Osteoblast (primary cell): Measurements from ENCODE around the gene TNNI2. TPM values are rescaled to one million over a fixed set of nuclear protein-coding genes. Genes with fewer than 3 reads are reported as not detected.

Experiments used
- DNase-seq: peaks from one replicate; pipeline ENCODE4 v3.0.0; 2011; ENCODE audit warnings: low spot score, mixed read lengths; ENCODE audit not compliant: insufficient read length; ENCODE audit errors: missing footprints
- H2AFZ ChIP-seq: 2 replicates; pipeline ENCODE4 v1.6.0; 2011; ENCODE audit warnings: mild to moderate bottlenecking, low read length
- H3K27ac ChIP-seq: 2 replicates; pipeline ENCODE4 v1.5.1; 2011; ENCODE audit warnings: mild to moderate bottlenecking, low read depth, low read length, moderate library complexity
- H3K27me3 ChIP-seq: 2 replicates; pipeline ENCODE4 v1.6.0; 2012; ENCODE audit warnings: mild to moderate bottlenecking, control low read depth, inconsistent platforms, low read length, moderate library complexity; ENCODE audit not compliant: insufficient read depth
- H3K36me3 ChIP-seq: 2 replicates; pipeline ENCODE4 v1.5.1; 2011; ENCODE audit warnings: mild to moderate bottlenecking, low read length, control low read depth, moderate library complexity; ENCODE audit not compliant: insufficient read depth
- H3K4me1 ChIP-seq: 2 replicates; pipeline ENCODE4 v1.5.1; 2011; ENCODE audit warnings: mild to moderate bottlenecking, low read length, control low read depth, moderate library complexity; ENCODE audit not compliant: insufficient read depth
- H3K4me2 ChIP-seq: 2 replicates; pipeline ENCODE4 v1.6.0; 2011; ENCODE audit warnings: mild to moderate bottlenecking, low read length; ENCODE audit not compliant: insufficient read depth
- H3K4me3 ChIP-seq: fragments of 200-600 bp; sonication (generic); 3 replicates; pipeline ENCODE4 v1.5.1; 2012; ENCODE audit warnings: mild to moderate bottlenecking, low read length, inconsistent platforms; ENCODE audit not compliant: insufficient read depth
- H3K79me2 ChIP-seq: 2 replicates; pipeline ENCODE4 v1.6.0; 2012; ENCODE audit warnings: mild to moderate bottlenecking, low read length, control low read depth, inconsistent platforms; ENCODE audit not compliant: insufficient read depth
- H3K9me3 ChIP-seq: 2 replicates; pipeline ENCODE4 v1.5.1; 2011; ENCODE audit warnings: low read depth, low read length, control low read depth
- H4K20me1 ChIP-seq: 2 replicates; pipeline ENCODE4 v1.6.0; 2012; ENCODE audit warnings: mild to moderate bottlenecking, low read length, control low read depth; ENCODE audit not compliant: insufficient read depth
- total RNA-seq: library from RNA; depleted of rRNA; stranded (reverse); fragments of >200 nt; gene quantifications from 2 replicates; pipeline ENCODE4 v1.2.3, GENCODE V29; 2012
- TF ChIP-seq, protein P1 (sequence below): IDR thresholded peaks from 2 replicates; pipeline ENCODE4 v1.5.1; 2011; ENCODE audit warnings: mild to moderate bottlenecking, low read depth, low read length, moderate library complexity; ENCODE audit errors: extremely low read depth

TNNI2 gene
- total RNA-seq, 1 donor: not detected

GRCh38 chr11:1881442-1882264, 42.9 kb downstream of the TNNI2 start:
- H3K4me1 ChIP-seq: peaks cover 13% of the 10 kb centered on the region
- H3K79me2 ChIP-seq: no peaks in the 10 kb centered on the region
- peak; percentile 89 for DNase-seq
- no peak overlapping the region for H2AFZ ChIP-seq
- peaks cover 12% of the 10 kb centered on the region for H3K36me3 ChIP-seq
- H4K20me1 ChIP-seq: no peaks in the 10 kb centered on the region
- H3K9me3 ChIP-seq: no peaks in the 10 kb centered on the region
- H3K4me3 ChIP-seq: no peak overlapping the region
- H3K27me3 ChIP-seq: no peaks in the 10 kb centered on the region
- H3K27ac ChIP-seq: peak overlapping the region; percentile 91
- H3K4me2 ChIP-seq: no peak overlapping the region
- TF ChIP-seq, protein P1, sequence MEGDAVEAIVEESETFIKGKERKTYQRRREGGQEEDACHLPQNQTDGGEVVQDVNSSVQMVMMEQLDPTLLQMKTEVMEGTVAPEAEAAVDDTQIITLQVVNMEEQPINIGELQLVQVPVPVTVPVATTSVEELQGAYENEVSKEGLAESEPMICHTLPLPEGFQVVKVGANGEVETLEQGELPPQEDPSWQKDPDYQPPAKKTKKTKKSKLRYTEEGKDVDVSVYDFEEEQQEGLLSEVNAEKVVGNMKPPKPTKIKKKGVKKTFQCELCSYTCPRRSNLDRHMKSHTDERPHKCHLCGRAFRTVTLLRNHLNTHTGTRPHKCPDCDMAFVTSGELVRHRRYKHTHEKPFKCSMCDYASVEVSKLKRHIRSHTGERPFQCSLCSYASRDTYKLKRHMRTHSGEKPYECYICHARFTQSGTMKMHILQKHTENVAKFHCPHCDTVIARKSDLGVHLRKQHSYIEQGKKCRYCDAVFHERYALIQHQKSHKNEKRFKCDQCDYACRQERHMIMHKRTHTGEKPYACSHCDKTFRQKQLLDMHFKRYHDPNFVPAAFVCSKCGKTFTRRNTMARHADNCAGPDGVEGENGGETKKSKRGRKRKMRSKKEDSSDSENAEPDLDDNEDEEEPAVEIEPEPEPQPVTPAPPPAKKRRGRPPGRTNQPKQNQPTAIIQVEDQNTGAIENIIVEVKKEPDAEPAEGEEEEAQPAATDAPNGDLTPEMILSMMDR: no peak

GRCh38 chr11:1882265-1883238, 43.8 kb downstream of the TNNI2 start:
- Histone ChIP-seq H3K36me3 (peaks cover 12% of the 10 kb centered on the region), H3K27ac (no peak overlapping the region), H3K4me1 (peaks cover 12% of the 10 kb centered on the region), H3K79me2 (no peaks in the 10 kb centered on the region), H2AFZ (no peak overlapping the region), H3K27me3 (no peaks in the 10 kb centered on the region), H3K4me2 (no peak overlapping the region), H3K9me3 (no peaks in the 10 kb centered on the region), H4K20me1 (no peaks in the 10 kb centered on the region), H3K4me3 (no peak overlapping the region)
- TF ChIP-seq, protein P1: peak; percentile 78
- peak; percentile 100 for DNase-seq

DNA sequence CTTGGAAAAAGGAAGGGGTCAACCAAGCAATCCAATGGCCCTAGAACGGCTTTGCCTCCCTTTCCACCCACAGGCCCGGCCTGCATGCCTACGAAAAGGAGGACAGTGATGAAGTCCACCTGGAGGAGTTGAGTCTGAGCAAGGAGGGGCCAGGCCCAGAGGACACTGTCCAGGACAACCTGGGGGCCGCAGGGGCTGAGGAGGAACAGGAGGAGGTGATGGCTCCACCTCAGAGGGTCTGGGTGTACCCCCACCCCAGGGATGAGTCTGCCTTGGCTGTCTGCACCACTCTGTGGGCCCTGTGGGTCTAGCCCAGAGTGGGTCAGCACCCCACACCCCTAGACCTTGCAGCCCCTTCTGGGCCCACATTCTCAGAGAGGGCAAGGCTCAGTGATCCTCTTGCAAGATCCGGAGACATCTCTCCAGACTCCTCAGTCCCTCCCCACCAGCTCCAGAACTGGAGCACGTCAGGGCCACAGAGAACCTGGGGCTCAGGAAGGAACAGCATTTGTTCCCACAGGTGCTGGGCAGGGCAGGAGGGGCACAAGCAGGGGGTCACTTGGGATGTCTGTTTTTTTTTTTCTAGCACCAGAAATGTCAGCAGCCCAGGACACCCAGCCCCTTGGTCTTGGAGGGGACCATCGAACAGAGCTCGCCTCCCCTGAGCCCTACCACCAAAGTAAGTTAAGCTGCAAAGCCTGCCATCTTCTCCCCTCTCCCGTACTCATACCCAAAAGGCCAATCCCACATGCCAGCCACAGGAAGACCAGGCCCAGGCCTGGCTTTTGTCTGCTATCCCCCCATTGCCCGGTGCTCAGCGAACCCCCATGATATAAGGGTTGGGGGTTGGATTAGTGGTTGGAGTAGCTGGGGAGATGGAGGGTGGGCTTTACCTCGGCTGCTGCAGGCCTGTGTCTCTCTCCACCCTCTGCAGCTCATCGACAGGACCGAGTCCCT, 44.8 kb downstream of the TNNI2 start:
- Histone ChIP-seq H3K27ac (no peak overlapping the region), H4K20me1 (no peaks in the 10 kb centered on the region), H3K9me3 (no peaks in the 10 kb centered on the region), H2AFZ (no peak overlapping the region), H3K4me1 (peaks cover 12% of the 10 kb centered on the region), H3K79me2 (no peaks in the 10 kb centered on the region), H3K4me2 (no peak overlapping the region), H3K4me3 (no peak overlapping the region), H3K36me3 (peaks cover 12% of the 10 kb centered on the region), H3K27me3 (no peaks in the 10 kb centered on the region)
- peak; percentile 82 for DNase-seq
- TF ChIP-seq, protein P1: no peak
